Karpas-422 (cell line): ENCODE data around the gene CSMD2. TPM values are rescaled to one million over a fixed set of nuclear protein-coding genes. Genes with fewer than 3 reads are reported as not detected.

ENCODE experiments used
- DNase-seq: peaks from one replicate; pipeline ENCODE4 v3.0.0-alpha.2; 2015
- H2AFZ ChIP-seq: fragments of 200-600 bp; sonication (generic); 2 replicates; pipeline ENCODE4 v1.6.1; 2014; ENCODE audit warnings: antibody characterized with exemption, low read length, mixed read lengths
- H3K27ac ChIP-seq: fragments of 200-600 bp; sonication (generic); 2 replicates; pipeline ENCODE4 v1.5.1; 2014; ENCODE audit warnings: mild to moderate bottlenecking, low read length, moderate library complexity
- H3K27me3 ChIP-seq: fragments of 200-600 bp; sonication (generic); 2 replicates; pipeline ENCODE4 v1.6.1; 2014; ENCODE audit warnings: low read length, mixed read lengths
- H3K36me3 ChIP-seq: fragments of 200-600 bp; sonication (generic); 2 replicates; pipeline ENCODE4 v1.6.1; 2014; ENCODE audit warnings: low read length, mixed read lengths; ENCODE audit not compliant: insufficient read depth
- H3K4me1 ChIP-seq: fragments of 200-600 bp; sonication (generic); 2 replicates; pipeline ENCODE4 v1.6.1; 2014; ENCODE audit warnings: mild to moderate bottlenecking, low read length, mixed read lengths
- H3K4me2 ChIP-seq: fragments of 200-600 bp; sonication (generic); 2 replicates; pipeline ENCODE4 v1.6.1; 2014; ENCODE audit warnings: low read length, low read depth, mild to moderate bottlenecking; ENCODE audit not compliant: poor library complexity, severe bottlenecking
- H3K4me3 ChIP-seq: fragments of 200-600 bp; sonication (generic); 2 replicates; pipeline ENCODE4 v1.5.1; 2014; ENCODE audit warnings: mild to moderate bottlenecking, antibody characterized with exemption, low read length, mixed read lengths
- H3K79me2 ChIP-seq: fragments of 200-600 bp; sonication (generic); 2 replicates; pipeline ENCODE4 v1.6.1; 2014; ENCODE audit warnings: mild to moderate bottlenecking, low read length, mixed read lengths
- H3K9ac ChIP-seq: fragments of 200-600 bp; sonication (generic); 2 replicates; pipeline ENCODE4 v1.6.0; 2014; ENCODE audit warnings: low read length
- H3K9me2 ChIP-seq: fragments of 200-600 bp; sonication (generic), shearing (Covaris generic); replicated peaks from 2 replicates; pipeline ENCODE4 v1.6.0; 2014; ENCODE audit warnings: mild to moderate bottlenecking, low read length, moderate library complexity; ENCODE audit not compliant: insufficient read depth
- H3K9me3 ChIP-seq: fragments of 300-700, 200-600 bp; sonication (generic); 2 replicates; pipeline ENCODE4 v1.6.1; 2014; ENCODE audit warnings: low read length, mixed read lengths
- H4K20me1 ChIP-seq: fragments of 200-600 bp; sonication (generic); 2 replicates; pipeline ENCODE4 v1.6.1; 2014; ENCODE audit warnings: mild to moderate bottlenecking, antibody characterized with exemption, low read length, low read depth; ENCODE audit not compliant: insufficient read depth
- total RNA-seq: library from RNA; depleted of rRNA; stranded (reverse); fragments of >200 nt; shearing (Covaris generic); gene quantifications from 2 replicates; pipeline ENCODE4 v1.2.3, GENCODE V29; 2014; ENCODE audit warnings: low replicate concordance

The CSMD2 gene
- total RNA-seq, 1 experiment from 2014 or later: 0.19 TPM

DNA sequence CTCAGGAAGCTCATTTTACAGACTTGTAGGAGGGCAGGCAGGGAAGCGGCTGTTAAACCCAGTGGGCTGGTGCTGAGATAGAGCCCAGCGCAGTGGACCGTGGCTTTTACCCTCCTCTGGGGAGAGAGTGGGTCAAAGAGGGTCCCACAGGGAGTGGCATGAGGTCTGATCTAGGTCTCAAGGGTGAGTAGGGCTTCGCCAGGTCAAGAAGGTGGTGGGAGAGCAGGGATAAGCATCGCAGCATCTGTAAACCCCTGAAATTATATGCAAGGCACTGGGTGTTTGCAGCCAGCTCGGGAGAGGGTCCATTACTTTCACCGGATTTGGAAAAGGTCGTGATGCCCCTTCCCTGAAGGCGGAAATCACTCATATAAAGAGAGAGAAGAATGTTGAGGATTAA is 603.5 kb downstream of the CSMD2 start:
- Histone ChIP-seq H3K9me3 (no peaks in the 10 kb centered on the region), H3K79me2 (no peaks in the 10 kb centered on the region), H3K4me3 (no peak overlapping the region), H2AFZ (0 out of 2 replicates have a peak overlapping the region, but pooled peaks have one; percentile 32), H3K4me1 (peaks cover 14% of the 10 kb centered on the region), H3K36me3 (no peaks in the 10 kb centered on the region), H3K9me2 (no peaks in the 10 kb centered on the region), H4K20me1 (no peaks in the 10 kb centered on the region), H3K9ac (0 out of 2 replicates have a peak overlapping the region, but pooled peaks have one; percentile 21), H3K27ac (no peak overlapping the region), H3K4me2 (peak overlapping the region; percentile 55), H3K27me3 (no peaks in the 10 kb centered on the region)
- DNase-seq: no peak

DNA sequence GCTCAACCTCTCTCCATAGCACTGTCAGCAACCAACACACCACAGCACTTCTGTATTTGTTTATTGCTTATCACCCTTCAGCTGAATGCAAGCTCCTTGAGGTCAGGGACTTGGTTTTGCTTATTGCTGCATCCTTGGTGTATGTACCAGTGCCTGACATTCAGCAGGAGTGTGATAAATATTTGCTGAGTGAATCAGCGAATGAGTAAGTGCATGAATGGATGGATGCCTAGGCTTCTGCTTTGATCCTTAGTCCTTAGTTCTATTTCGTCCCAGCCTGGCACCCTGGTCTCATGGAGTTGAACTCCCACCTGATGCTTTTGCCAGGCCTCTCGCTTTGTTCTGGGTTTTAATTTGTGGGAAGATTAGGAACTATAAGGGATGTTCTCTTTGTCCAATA is 604.4 kb downstream of the CSMD2 start:
- Histone ChIP-seq H3K4me3 (no peak overlapping the region), H3K27me3 (no peaks in the 10 kb centered on the region), H3K79me2 (no peaks in the 10 kb centered on the region), H3K27ac (no peak overlapping the region), H3K4me1 (peaks cover 14% of the 10 kb centered on the region), H3K9ac (no peak overlapping the region), H3K9me3 (no peaks in the 10 kb centered on the region), H3K9me2 (no peaks in the 10 kb centered on the region), H3K4me2 (no peak overlapping the region), H2AFZ (no peak overlapping the region), H3K36me3 (no peaks in the 10 kb centered on the region), H4K20me1 (no peaks in the 10 kb centered on the region)
- DNase-seq: no peak

DNA sequence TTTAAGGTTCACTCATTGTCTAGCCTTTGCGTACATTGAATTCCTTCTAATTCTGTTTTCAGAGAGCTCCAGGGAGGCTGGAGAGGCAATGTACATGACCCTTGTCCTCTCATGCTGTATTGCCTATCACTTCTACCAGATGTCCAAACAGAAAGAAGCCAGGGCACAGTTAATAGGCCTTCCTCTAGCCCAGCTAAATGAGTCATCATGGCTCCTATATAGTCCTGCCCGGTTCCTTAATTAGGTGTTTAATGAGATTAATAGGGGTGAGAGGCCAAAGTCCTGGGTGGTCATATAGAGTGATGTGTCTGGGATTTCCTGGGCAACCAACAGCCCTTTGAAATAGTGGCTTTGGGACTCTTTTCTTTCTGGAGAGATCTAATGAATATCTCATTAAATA is 616.3 kb downstream of the CSMD2 start:
- Histone ChIP-seq H3K9me3 (no peaks in the 10 kb centered on the region), H4K20me1 (no peaks in the 10 kb centered on the region), H3K4me2 (no peak overlapping the region), H3K9me2 (no peaks in the 10 kb centered on the region), H3K4me3 (no peak overlapping the region), H3K27me3 (no peaks in the 10 kb centered on the region; the same call in 1 of the 2 replicates), H3K9ac (no peak overlapping the region), H3K27ac (no peak overlapping the region), H3K4me1 (no peaks in the 10 kb centered on the region), H3K79me2 (no peaks in the 10 kb centered on the region), H2AFZ (no peak overlapping the region), H3K36me3 (no peaks in the 10 kb centered on the region)
- DNase-seq: no peak

- H3K36me3 ChIP-seq: no peaks in the 10 kb centered on the region
- no peak overlapping the region for H3K4me2 ChIP-seq
- no peaks in the 10 kb centered on the region for H3K9me2 ChIP-seq
- H4K20me1 ChIP-seq: no peaks in the 10 kb centered on the region
- no peaks in the 10 kb centered on the region; the same call in 1 of the 2 replicates for H3K27me3 ChIP-seq
- H3K4me3 ChIP-seq: no peak overlapping the region
- H3K4me1 ChIP-seq: no peaks in the 10 kb centered on the region
- no peak overlapping the region for H3K9ac ChIP-seq
- no peak overlapping the region for H3K27ac ChIP-seq
- no peaks in the 10 kb centered on the region for H3K9me3 ChIP-seq
- no peak for DNase-seq
- no peaks in the 10 kb centered on the region for H3K79me2 ChIP-seq
- H2AFZ ChIP-seq: no peak overlapping the region
Measured at GRCh38 chr1:33548319-33548718, 616.7 kb downstream of the CSMD2 start.

DNA sequence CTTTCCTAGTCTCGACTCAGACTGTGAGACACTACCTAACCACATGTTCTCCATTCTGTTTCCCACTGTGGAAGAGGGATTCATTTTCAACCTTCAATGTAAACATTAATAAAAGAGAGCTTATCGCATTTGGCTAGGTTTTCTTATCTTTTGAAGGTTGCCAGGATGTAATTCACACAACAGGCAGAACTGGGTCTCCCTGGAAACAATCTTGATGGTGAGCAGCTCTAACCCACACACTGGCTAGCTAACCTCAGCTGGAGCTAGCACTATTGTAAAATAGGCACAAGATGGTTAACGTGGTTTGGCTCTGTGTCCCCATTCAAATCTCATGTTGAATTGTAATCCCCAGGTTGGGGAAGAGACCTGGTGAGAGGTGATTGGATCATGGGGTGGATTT is 617.5 kb downstream of the CSMD2 start:
- no peak overlapping the region for H2AFZ ChIP-seq
- H3K79me2 ChIP-seq: no peaks in the 10 kb centered on the region
- no peaks in the 10 kb centered on the region; the same call in 1 of the 2 replicates for H3K27me3 ChIP-seq
- H3K9me2 ChIP-seq: no peaks in the 10 kb centered on the region
- no peaks in the 10 kb centered on the region for H4K20me1 ChIP-seq
- no peaks in the 10 kb centered on the region for H3K9me3 ChIP-seq
- DNase-seq: no peak
- no peak overlapping the region for H3K27ac ChIP-seq
- no peaks in the 10 kb centered on the region for H3K36me3 ChIP-seq
- H3K4me3 ChIP-seq: no peak overlapping the region
- H3K4me2 ChIP-seq: no peak overlapping the region
- no peak overlapping the region for H3K9ac ChIP-seq
- H3K4me1 ChIP-seq: no peaks in the 10 kb centered on the region

DNA sequence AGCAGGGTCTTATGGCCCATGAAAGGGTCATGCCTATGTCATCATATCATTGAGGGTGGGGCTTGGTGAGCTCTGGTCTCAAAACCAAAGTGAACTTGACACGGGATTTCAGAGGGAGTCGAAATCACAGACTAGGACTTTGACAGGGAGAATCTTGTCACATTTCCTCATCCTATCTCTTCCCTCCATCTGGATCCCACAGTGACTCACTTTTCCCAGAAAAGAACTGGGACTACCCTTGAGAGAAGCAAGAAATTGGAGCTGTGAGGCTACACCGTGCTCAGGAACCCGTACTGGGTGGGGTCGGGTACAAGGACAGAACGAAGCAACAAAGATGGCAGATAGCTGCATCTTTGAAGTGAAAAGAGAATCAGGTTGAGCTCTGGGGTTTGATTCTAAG is 623.1 kb downstream of the CSMD2 start:
- no peaks in the 10 kb centered on the region for H3K79me2 ChIP-seq
- no peak overlapping the region for H3K27ac ChIP-seq

GRCh38 chr1:33537885-33538284 is 627.1 kb downstream of the CSMD2 start:
- H3K27ac ChIP-seq: no peak overlapping the region
- no peaks in the 10 kb centered on the region for H3K79me2 ChIP-seq
- H3K36me3 ChIP-seq: no peaks in the 10 kb centered on the region
- DNase-seq: no peak
- H2AFZ ChIP-seq: no peak overlapping the region
- no peak overlapping the region for H3K4me2 ChIP-seq
- H4K20me1 ChIP-seq: no peaks in the 10 kb centered on the region
- H3K9ac ChIP-seq: no peak overlapping the region
- H3K4me1 ChIP-seq: no peaks in the 10 kb centered on the region
- no peaks in the 10 kb centered on the region for H3K9me3 ChIP-seq
- no peak overlapping the region for H3K4me3 ChIP-seq
- no peaks in the 10 kb centered on the region for H3K27me3 ChIP-seq
- H3K9me2 ChIP-seq: no peaks in the 10 kb centered on the region

More for the DNA sequence above, 623.1 kb downstream of the CSMD2 start:
- Histone ChIP-seq H2AFZ (no peak overlapping the region), H4K20me1 (no peaks in the 10 kb centered on the region), H3K27me3 (no peaks in the 10 kb centered on the region), H3K36me3 (no peaks in the 10 kb centered on the region), H3K9ac (no peak overlapping the region), H3K4me1 (no peaks in the 10 kb centered on the region), H3K9me2 (no peaks in the 10 kb centered on the region), H3K9me3 (no peaks in the 10 kb centered on the region), H3K4me2 (no peak overlapping the region), H3K4me3 (no peak overlapping the region)
- DNase-seq: no peak

- Histone ChIP-seq H3K27ac (no peak overlapping the region), H3K27me3 (no peaks in the 10 kb centered on the region), H3K4me3 (no peak overlapping the region), H3K9me3 (no peaks in the 10 kb centered on the region), H3K9ac (no peak overlapping the region), H3K36me3 (no peaks in the 10 kb centered on the region), H4K20me1 (no peaks in the 10 kb centered on the region), H3K4me2 (no peak overlapping the region), H2AFZ (no peak overlapping the region), H3K9me2 (no peaks in the 10 kb centered on the region), H3K4me1 (peaks cover 4% of the 10 kb centered on the region; the same call in 1 of the 2 replicates), H3K79me2 (no peaks in the 10 kb centered on the region)
- DNase-seq: no peak
Measured at GRCh38 chr1:33535334-33535733, 629.7 kb downstream of the CSMD2 start.

GRCh38 chr1:33532936-33533335 is 632.1 kb downstream of the CSMD2 start:
- H4K20me1 ChIP-seq: no peaks in the 10 kb centered on the region
- no peak overlapping the region for H3K4me2 ChIP-seq
- H3K9ac ChIP-seq: no peak overlapping the region
- H2AFZ ChIP-seq: no peak overlapping the region
- no peaks in the 10 kb centered on the region for H3K36me3 ChIP-seq
- no peak overlapping the region for H3K27ac ChIP-seq
- H3K9me3 ChIP-seq: no peaks in the 10 kb centered on the region
- DNase-seq: no peak
- peaks cover 8% of the 10 kb centered on the region; the same call in 1 of the 2 replicates for H3K4me1 ChIP-seq
- H3K79me2 ChIP-seq: no peaks in the 10 kb centered on the region
- H3K4me3 ChIP-seq: no peak overlapping the region
- no peaks in the 10 kb centered on the region for H3K9me2 ChIP-seq
- no peaks in the 10 kb centered on the region for H3K27me3 ChIP-seq
